Erythroblast (primary cell): ENCODE data around the gene ANAPC15.

ENCODE experiments used
- DNase-seq, 2 experiments: peaks; one replicate each; lab custom pipeline; 2025; lab: John Stamatoyannopoulos, UW
- GATA1 ChIP-seq: IDR thresholded peaks from 2 replicates; pipeline ENCODE4 v1.6.1; 2011; ENCODE audit warnings: low read depth, mild to moderate bottlenecking, control low read depth, low read length, moderate library complexity
- POLR2A ChIP-seq: IDR thresholded peaks from 2 replicates; pipeline ENCODE4 v1.6.1; 2011; ENCODE audit warnings: mild to moderate bottlenecking, low read length

The ANAPC15 gene

DNA sequence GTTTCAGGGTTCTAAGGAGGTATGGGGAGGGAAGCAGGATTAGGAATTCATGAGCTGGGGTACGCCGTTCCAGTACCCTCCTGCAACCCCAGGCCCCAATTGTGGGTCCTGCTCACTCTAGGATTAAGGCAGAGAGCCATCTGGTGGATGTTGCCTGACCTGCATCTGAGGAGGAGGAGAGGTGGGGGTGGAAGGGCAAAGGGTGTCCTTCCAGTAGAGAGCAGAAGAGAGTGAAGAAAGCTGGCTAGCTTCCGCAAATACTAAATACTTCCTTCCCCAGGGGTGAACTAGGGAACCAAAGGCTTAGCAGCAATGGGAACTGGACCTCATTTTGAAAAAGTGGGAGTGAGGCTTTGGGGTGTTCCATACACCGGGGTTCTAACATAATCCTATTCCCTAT is 21.2 kb downstream of the ANAPC15 start:
- no peak for TF ChIP-seq GATA1
- TF ChIP-seq POLR2A: no peak
- DNase-seq: peak; percentile 73 to 81

DNA sequence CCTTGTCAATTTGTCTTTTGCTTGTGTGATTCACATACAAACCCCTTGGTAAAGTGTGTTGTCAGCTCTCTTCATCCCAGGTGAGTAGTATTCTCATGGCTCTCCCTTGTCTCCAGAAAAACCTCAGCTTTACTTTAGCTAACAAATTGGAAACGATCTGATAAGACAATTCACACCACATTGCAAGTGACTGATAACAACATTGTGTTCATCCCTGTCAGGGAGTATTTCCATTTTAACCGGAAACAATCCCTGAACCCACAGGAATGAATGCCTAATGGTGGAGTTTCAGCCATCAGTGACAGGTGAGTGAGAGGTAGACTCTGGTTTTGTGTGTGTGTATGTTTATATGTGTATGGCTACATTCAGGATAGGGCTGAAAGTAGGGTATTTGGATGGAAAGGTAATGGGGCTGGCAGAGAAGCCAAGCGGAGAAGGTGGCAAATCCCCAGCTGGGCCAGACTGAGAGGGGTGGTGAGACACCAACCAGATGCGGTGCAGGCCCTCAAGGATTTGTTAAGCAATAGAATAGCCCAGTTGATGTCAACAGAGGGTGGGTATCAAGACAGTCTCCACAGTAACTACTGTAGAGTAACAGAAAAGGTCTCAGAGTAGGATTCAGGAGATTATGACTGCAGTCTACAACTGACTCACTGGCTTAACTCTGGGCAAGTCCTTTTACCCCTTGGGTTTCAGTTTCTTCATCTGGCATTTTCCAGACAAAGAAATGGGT is 24.3 kb downstream of the ANAPC15 start:
- peak in 1 of 2 experiments; percentile 27 for DNase-seq
- TF ChIP-seq GATA1: no peak
- no peak for TF ChIP-seq POLR2A

DNA sequence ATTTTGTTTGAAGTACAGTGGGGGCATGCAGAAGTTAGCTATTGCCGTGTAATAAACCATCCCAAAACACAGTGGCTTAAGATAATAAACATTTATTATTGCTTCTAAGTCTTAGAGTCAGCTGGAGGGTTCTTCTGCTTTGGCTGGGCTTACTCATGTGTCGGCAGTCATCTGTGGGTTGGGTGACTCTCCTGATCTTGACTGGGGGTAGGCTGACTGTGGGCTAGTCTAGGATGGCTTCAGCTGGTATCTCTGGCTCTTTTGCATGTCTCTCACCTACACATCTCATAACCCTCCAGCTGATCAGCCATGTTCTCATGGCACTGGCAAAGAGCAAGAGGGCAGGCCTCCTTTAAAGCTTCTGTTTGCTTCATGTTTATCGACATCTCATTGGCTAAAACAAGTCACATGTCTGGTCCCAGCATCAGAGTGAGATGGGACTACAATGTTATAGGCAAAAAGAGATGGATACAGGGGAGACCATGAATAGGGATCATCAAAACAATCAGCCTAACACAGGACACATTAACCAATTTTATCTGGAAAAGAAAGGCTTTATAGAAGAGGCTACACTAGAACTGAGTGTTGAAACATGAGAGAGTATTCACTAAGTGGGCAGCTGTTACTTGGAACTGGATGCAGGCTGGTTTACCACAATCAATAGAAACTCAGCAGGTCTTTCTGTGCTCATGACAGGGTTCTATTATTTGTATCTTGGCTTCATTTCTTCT is 26.7 kb downstream of the ANAPC15 start:
- no peak for TF ChIP-seq POLR2A

DNA sequence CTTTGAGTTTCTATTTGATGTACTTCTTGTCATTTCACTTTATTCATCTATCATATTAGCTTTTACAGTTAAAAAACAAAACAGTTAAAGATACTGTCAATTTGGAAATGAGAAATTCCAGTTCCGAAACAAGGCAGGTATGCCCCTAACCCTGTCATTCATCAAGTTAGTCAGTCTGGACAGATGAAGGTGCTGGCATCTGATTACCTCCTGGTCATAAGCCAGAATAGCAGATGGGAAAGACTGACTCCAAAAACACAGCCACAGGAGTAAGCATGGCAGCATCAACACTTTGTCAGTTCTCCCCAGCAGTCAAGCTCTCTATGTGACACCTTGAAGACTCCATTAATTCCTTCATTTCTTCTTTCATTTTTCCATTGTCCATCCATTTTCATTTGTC is 27.5 kb downstream of the ANAPC15 start:
- TF ChIP-seq POLR2A (no peak), GATA1 (no peak)
- peak in 1 of 2 experiments; percentile 31 for DNase-seq

More for the DNA sequence above, 26.7 kb downstream of the ANAPC15 start:
- no peak for DNase-seq

DNA sequence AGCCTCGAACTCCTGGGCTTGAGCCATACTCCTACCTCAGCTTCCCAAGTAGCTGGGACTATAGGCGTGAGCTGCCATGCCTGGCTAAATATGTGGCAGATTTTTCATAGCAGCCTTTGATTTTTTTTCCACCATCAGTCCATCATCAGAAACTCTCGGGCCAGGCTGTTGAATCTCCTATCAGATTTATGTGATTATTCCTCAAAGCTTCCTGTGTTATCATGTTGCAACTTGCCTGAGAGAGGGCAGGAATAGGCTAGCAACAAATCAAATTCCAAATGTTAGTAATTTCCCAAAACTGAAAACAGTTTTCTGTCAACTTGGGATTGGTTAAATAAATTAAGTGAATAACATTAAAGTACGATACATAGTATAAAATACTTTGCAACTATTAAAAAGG is 28.4 kb downstream of the ANAPC15 start:
- TF ChIP-seq POLR2A (no peak), GATA1 (no peak)
- no peak for DNase-seq

DNA sequence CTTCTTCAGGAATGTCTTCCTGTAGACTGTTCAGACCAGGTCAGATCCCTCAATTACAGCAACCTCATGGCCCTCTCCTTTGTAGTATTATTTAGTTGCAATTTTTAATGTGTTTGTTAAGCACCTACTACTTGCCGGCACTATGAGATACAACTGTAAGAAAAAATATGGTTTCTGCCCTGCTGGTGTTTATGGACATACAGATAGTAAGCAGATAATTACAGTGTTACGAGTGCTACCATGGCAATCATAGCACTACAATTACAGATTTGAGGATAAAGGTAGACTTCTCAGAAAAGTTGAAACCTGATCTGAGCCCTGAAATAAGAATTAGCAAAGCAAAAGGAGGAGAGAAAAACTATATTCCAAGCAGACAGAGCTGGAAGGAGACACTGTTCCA is 29.1 kb downstream of the ANAPC15 start:
- DNase-seq: no peak
- TF ChIP-seq POLR2A: no peak
- TF ChIP-seq GATA1: no peak

DNA sequence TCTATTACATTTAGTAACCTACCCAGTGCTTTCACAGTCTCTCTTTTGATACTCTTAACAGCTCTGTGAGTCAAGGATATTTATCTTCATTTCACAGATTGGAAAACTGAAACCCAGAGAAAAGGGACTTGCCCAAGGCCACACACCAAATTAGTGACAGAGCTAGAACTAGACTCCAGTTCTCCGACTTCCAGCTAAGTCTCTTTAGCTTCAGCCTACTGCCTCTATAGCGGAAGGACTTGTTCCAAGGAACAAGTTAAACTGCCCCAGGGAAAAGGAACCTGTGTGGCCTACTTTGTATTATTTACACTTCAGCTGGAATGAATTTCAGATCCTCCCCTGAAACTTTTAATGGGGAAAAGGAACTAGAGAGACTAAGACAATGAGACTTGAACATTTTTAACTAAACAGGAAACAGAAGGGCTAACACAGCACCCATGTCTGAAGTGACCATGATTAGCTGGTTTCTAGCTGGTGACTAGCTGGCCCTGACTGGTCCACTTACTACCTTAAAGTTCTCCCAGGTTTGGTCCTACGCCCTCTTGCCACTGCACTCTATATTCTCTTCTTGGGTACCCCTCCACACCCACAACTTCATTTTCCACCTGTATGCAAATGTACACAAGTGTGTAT is 30.6 kb downstream of the ANAPC15 start:
- TF ChIP-seq GATA1 (no peak), POLR2A (no peak)
- DNase-seq: no peak

DNA sequence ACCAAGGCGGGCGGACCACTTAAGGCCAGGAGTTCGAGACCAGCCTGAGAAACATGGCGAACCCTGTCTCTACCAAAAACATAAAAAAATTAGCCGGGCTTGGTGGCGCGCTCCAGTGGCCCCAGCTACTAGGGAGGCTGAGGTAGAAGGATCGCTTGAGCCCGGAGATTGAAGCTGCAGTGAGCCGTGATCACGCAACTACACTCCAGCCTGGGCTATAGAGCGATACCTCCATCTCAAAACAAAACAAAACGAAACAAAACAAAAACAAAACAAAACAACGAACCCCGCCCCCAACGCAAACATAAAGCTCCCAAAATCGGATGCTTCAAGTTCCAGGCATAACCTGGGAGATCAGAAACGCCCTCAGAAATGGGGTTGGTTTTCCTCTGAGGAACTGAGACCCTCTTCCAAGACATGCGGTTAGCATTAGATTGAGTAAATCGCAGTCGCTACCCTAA is 31.3 kb downstream of the ANAPC15 start:
- DNase-seq: no peak
- TF ChIP-seq GATA1 (no peak), POLR2A (no peak)

DNA sequence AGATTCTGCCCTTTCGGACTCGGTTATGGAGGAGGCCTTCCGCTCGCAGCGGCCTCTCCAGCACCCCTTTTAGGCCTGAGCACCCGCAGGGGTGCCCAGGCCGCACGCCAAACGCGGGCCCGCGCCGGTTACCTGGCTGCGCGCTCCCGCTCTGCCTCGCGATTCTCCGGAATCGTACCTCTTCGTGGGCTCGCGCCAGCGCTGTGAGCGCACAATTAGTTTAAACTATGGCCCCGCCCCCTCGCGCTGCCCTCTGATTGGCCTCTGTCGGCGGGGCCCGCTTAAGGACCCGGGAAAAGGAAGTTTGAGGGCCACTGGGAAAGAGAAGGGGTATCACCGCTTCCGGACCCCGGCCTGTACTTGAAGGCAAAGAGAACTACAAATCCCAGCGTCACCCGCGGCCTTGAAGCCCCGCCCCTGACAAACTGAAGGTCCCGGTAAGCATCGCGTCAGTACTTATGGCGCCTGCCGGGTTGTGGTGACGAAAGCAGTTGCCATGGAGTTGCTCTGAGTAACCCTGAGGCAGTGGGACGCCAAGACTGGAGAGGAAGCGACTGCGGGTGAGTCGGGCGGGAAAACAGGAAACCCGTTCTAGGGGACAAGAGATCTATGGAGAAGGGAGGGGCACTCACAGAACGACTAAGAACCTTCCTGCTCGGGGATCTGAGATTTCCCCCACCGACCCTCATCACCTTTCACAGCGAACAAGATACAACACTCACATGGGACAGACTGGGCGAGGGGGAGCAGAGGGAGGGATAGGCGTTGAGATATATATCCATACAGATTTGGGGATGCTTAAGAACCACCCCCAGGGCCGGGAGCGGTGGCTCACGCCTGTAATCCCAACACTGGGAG is 31.9 kb downstream of the ANAPC15 start, which contains the start of the genes LRRC51 and NUMA1:
Gene LRRC51, plus strand, starts transcription at position 525 of the 858 bp plus-strand sequence. CDS start 8,234 bp downstream, outside the sequence.
Gene NUMA1, minus strand, starts transcription at position 217 of the 858 bp plus-strand sequence. CDS start 44,599 bp downstream, outside the sequence.
- no peak for TF ChIP-seq GATA1
- peak; percentile 81 for TF ChIP-seq POLR2A
- DNase-seq: peak; percentile 100

DNA sequence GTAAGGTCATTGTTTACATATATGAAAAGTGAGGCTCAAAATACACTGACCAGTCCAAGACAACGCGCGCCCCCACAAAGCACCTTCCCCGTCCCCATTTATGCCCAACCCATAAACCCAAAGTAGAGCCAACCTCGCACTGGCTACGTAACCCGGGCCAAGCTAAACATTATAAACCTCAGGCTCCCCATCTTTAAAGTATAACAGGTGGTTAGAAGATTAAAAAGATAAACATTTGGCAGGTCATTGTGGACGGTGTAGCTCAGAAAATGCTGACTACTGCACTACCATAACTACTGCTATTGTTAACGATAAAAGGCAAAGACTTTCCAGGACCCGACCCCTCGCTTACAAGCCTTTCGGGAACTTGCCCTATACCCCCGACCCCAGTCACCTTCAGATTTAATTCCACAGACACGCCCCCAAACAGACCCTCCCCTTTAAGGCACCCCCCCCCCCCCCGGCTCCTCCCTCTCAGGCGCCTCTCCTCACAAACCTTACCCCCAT is 32.6 kb downstream of the ANAPC15 start:
- peak; percentile 74 to 79 for DNase-seq
- TF ChIP-seq GATA1 (no peak), POLR2A (no peak)

DNA sequence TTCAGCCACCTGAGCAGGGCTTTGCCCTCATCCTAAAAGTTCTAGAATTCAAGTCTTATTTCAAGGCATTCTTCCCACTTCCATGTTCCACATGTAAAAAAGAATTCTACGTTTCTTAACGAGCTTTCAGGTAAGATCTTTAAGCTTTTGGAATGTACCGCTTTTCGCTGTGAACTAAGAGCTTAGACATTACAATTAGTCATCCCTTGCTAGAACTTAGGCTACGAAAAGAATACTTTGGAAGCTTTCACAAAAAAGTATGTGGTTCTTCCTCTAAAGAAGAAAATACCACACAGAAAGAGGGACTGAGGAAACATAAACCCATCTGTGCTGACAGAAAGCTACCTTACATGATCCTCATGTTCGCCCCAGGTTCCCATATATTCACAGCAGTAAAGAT is 34.0 kb downstream of the ANAPC15 start:
- no peak for TF ChIP-seq POLR2A
- TF ChIP-seq GATA1: no peak
- DNase-seq: peak in 1 of 2 experiments; percentile 53

DNA sequence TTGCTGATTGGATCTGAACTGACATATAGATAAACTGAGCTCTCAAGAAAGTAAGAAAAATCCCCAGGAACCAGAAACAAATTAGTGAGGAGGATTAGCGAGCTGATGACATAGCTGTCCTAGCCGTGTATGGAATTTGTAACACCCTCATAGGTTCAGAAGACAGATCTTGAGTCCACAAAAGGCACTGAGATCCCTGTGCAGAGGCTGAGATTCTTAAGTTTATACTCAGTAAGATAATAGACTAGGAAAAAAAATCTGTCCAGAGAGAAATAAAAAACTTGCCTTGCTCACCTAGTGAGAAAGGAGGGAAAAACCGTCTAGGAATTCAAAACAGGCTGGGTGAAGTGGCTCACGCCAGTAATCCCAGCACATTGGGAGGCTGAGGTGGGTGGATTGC is 36.7 kb downstream of the ANAPC15 start:
- no peak for TF ChIP-seq GATA1
- no peak for TF ChIP-seq POLR2A

DNA sequence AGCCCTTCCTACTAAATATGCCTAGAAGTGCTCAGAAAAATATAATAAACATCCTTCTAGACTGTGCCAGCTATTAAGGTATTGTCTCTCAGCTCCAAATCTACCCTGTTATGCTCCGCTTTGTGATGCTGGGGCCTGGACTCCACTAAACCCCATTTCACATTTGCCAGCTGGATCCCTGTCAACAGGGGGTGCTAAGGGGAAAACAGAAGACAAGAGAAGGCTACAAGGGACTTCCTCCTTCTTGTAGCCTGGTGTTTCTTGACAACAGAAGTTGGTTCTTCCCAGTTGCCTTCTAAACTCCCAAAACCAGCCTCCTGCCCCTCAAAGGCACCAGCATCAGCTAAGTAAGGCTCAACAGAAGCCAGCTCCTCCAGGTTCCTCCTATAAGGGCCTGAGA is 37.4 kb downstream of the ANAPC15 start:
- DNase-seq: peak; percentile 35
- TF ChIP-seq POLR2A: no peak
- TF ChIP-seq GATA1: no peak

More for the DNA sequence above, 36.7 kb downstream of the ANAPC15 start:
- no peak for DNase-seq
